Stimulated activated CD8-positive, alpha-beta memory T cell treated with anti-CD3 and anti-CD28 coated beads, Interleukin-2, amount 100 ng/mL, for 48 hours (primary cell): ENCODE results near the gene C14orf132.
"Not testable (repeated sequence)": the region's sequence is repeated elsewhere in the genome, so short reads cannot be mapped to it uniquely, and the experiment has no call there.

Source experiments
- DNase-seq, 2 donors: peaks; one replicate each; pipeline ENCODE4 v3.0.0-alpha.2; 2020; ENCODE audit warnings: low read depth in 2 of 2

Gene C14orf132

GRCh38 chr14:96059519-96060135 lies 20.5 kb downstream of the C14orf132 start:
- DNase-seq: no peak

GRCh38 chr14:96060186-96060933 lies 21.2 kb downstream of the C14orf132 start:
- DNase-seq: no peak

- no peak for DNase-seq
Observed at GRCh38 chr14:96062010-96062409, 22.8 kb downstream of the C14orf132 start.

- no peak for DNase-seq
Observed at GRCh38 chr14:96062506-96062905, 23.3 kb downstream of the C14orf132 start.

- DNase-seq: no peak
Observed at GRCh38 chr14:96064866-96065265, 25.7 kb downstream of the C14orf132 start.

GRCh38 chr14:96065661-96066459 lies 26.7 kb downstream of the C14orf132 start:
- no peak for DNase-seq

- no peak for DNase-seq
Observed at GRCh38 chr14:96066976-96067375, 27.8 kb downstream of the C14orf132 start.

- DNase-seq: no peak
Observed at GRCh38 chr14:96067985-96068930, 29.1 kb downstream of the C14orf132 start.

GRCh38 chr14:96069421-96069820 lies 30.3 kb downstream of the C14orf132 start:
- no peak for DNase-seq

GRCh38 chr14:96071561-96071960 lies 32.4 kb downstream of the C14orf132 start:
- DNase-seq: no peak

GRCh38 chr14:96072076-96072475 lies 32.9 kb downstream of the C14orf132 start:
- no peak for DNase-seq

GRCh38 chr14:96072746-96073145 lies 33.6 kb downstream of the C14orf132 start:
- DNase-seq: no peak

- not testable (repeated sequence) for DNase-seq
Observed at GRCh38 chr14:96073260-96074039, 34.3 kb downstream of the C14orf132 start.

GRCh38 chr14:96077983-96078624 lies 38.9 kb downstream of the C14orf132 start:
- DNase-seq: no peak

GRCh38 chr14:96078625-96079016 lies 39.5 kb downstream of the C14orf132 start:
- DNase-seq: no peak

- DNase-seq: no peak
Observed at GRCh38 chr14:96079066-96079465, 39.9 kb downstream of the C14orf132 start.

- no peak for DNase-seq
Observed at GRCh38 chr14:96080571-96080970, 41.4 kb downstream of the C14orf132 start.

GRCh38 chr14:96081224-96081623 lies 42.1 kb downstream of the C14orf132 start:
- DNase-seq: no peak

- no peak for DNase-seq
Observed at GRCh38 chr14:96081767-96082400, 42.7 kb downstream of the C14orf132 start.
